PC-9 (cell line): Measurements from ENCODE around the gene MAP3K7CL.

Experiments used
- CTCF ChIP-seq: fragments of 200-600 bp; sonication (generic); conservative IDR thresholded peaks from 2 replicates; pipeline ENCODE4 v1.6.1; 2017; ENCODE audit warnings: mixed run types, antibody characterized with exemption, mild to moderate bottlenecking, moderate library complexity
- EZH2 ChIP-seq: fragments of 200-600 bp; sonication (generic); IDR thresholded peaks from 2 replicates; pipeline ENCODE4 v1.8.0; 2017; ENCODE audit warnings: antibody characterized with exemption, low read depth

GRCh38 chr21:29166323-29166722 is 35.9 kb downstream of the MAP3K7CL start:
- TF ChIP-seq CTCF (no peak), EZH2 (no peak)
